Amniotic stem cell (primary cell): ENCODE results near the gene LY6G6F.

Experiments
- DNase-seq: peaks from one replicate; lab custom pipeline; 2025; lab: John Stamatoyannopoulos, UW

Gene LY6G6F, protein sequence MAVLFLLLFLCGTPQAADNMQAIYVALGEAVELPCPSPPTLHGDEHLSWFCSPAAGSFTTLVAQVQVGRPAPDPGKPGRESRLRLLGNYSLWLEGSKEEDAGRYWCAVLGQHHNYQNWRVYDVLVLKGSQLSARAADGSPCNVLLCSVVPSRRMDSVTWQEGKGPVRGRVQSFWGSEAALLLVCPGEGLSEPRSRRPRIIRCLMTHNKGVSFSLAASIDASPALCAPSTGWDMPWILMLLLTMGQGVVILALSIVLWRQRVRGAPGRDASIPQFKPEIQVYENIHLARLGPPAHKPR

DNA sequence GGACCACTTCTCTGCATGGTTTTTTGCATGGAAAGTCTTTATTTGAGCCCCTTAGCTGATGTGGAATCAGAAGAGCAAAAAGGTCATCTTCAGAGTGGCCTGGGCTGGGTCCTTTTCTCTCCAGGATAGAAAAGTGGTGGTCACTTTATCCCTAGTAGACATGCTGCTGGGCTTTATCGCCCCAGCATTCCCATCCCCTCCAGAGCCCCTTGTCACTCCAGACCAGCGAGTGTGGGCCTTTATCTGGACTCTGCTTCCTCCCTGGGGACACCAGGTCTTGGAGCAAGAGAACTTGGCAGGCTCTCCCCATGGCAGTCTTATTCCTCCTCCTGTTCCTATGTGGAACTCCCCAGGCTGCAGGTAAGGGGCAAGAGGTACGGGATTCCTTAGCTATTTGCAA is at the start of gene LY6G6F:
TSS of gene LY6G6F (plus strand) at position 268 of the 400 bp plus-strand sequence. CDS start at position 309, 41 bp downstream.
- no peak for DNase-seq

DNA sequence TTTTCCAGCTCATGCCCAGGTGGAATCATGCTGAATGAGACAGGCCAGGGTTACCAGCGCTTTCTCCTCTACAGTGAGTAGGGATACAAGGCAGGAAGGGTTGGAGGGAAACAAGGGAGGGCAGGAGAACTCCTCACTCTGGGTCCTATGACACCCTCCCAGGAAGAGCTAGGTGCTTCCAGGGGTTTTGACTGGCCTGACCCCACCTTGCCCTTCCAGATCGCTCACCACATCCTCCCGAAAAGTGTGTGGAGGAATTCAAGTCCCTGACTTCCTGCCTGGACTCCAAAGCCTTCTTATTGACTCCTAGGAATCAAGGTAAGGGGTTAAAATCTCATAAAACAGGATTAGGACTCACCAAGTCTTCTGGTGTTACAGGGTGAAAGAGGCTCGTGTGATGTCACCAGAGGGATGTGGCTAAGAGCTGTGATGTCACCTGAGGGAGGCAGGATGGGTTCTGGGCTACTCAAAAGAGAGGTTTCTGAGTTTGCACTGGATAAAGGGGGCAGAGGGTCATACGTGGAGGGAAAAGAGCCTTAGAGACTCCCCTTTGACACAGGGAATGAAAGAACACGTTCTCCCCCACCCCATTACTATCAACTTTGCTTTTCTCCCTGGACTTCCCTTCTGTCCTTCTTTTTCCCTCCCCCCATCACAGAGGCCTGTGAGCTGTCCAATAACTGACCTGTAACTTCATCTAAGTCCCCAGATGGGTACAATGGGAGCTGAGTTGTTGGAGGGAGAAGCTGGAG is 49.1 kb upstream of the LY6G6F start:
- no peak for DNase-seq

DNA sequence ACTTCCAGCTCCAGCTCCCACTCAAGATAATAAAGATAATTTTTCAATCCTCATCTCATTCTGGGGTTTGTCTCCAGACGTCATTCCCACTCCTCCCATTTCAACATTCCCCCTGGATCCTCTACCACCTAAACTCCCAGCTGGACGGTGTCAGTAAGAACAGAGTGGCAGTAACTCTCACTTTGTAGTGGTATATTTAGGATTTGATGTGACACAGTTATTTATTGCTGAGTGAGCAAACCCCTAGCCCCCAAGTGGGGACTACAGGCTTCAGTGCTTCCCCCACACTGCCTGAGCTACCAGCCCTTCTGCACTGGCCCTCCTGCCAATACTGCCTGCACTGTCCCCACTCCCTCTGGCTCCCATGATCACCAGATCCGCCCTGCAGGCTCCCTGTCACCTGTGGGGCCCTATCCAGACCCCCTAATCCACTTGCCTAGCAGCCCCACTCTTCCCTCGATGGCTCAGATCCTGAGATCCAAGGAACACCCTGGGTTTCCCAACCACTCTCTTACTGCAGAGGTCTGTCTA is 48.4 kb upstream of the LY6G6F start:
- no peak for DNase-seq

DNA sequence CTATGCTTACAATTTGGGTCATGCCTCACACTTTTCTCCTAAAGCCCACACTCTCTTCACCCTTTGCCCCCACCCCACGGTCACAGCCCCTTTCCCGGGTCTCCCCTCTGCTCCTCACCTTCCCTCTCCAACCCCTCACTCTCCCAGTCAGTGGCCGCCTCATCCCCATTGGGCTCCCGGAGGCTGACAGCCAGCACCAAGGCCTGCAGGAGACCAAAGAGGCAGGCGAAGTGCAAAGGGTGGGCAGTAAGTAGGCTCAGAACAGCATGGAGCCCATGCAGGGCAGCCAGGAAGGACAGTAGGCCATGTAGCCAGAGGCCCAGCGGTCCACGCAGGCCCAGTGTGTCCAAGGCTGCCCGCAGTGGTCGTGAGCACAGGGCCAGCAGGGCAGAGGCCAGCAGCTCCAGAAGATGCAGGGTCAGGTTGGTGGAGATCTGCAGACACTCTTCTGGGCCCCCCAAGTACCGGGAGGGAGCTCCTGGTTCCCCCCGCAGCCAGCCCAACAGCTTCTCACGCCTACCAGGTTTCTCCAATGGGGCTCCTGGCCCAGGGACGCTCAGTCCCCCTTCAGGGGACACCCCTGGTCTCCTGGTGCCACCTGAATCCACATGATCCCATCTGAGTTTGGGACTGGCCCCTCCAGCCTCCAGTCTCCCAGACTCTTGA is 47.5 kb upstream of the LY6G6F start:
- no peak for DNase-seq

DNA sequence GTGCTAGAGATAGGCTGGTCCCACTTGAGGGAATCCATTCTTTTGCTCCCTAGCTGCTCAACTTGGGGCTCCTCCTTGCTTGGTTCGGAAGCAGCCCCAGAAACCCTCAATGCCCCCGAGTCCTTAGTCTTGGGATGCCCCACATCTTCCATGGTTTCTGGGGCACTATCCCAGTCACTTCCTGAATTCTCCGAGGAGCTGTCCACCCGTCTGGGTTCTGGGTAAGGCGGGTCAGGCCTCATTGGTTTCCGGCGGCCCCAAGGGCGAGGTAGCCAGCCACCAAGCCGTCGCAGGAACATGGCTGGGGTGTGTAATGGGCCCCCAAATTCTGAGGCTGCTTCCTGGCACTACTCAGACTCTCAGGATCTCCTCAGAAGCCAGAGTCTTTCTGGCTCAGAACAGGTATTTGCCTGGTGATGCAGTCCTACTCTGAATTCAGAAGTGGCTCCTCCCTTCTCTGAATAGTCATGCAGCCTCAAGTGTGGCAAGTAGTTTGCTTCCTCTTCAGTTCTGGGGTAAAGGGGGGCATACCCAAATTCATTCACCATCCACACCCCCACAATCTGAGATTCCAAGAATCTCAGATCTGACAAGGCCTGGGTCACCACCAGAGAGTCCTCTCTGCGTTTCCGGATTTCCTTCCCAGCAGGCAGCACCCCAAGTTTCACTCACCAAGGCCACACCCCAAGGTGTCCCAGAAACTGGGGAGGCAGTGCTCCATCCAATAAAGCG is 46.9 kb upstream of the LY6G6F start:
- no peak for DNase-seq

DNA sequence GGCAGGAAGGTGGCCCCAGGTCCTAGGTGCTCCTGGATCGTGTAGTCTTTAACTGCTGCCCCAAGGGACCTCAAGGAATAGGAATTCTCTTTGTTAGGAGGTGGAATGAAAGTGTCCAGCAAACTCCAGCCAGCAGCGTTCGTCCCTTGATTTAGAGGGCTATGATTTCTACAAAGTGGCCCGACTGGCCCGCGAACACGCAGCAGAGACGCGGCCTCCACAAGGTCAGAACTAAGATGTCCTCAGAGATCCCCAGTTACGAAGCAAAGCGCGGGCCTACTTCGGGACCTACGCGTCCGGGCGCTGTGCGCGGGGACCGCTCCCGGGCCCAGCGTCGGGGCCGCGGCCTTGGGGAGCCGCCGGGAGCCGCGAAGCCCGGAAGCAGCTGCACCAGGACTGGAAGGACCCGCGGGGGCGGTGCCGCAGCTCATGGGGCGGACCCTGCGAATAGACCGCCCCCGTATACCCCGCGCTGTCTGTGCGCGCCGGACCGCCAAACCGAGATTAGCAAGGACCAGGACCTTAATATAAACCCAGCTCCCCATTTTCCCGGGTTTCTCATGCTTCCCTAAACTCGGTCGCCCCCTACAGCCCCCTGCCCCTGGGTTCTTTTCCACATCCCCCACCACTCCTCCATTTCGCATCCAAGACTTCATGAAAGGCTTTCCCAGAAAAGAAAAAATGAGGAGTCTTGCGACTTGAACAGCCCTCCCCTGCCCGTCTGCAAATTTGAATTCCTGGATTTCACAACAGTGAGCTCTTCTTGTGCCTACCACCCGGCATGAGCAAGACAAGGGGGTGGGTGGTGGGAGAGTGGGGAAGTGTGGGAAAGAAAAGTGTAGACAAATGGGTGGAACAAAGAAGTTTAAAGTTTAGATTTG is 46.0 kb upstream of the LY6G6F start, which contains the start of gene C6orf47:
TSS of gene C6orf47 (minus strand) at position 398 of the 881 bp plus-strand sequence. CDS start 831 bp downstream, outside the sequence.
- DNase-seq = peak; percentile 47

DNA sequence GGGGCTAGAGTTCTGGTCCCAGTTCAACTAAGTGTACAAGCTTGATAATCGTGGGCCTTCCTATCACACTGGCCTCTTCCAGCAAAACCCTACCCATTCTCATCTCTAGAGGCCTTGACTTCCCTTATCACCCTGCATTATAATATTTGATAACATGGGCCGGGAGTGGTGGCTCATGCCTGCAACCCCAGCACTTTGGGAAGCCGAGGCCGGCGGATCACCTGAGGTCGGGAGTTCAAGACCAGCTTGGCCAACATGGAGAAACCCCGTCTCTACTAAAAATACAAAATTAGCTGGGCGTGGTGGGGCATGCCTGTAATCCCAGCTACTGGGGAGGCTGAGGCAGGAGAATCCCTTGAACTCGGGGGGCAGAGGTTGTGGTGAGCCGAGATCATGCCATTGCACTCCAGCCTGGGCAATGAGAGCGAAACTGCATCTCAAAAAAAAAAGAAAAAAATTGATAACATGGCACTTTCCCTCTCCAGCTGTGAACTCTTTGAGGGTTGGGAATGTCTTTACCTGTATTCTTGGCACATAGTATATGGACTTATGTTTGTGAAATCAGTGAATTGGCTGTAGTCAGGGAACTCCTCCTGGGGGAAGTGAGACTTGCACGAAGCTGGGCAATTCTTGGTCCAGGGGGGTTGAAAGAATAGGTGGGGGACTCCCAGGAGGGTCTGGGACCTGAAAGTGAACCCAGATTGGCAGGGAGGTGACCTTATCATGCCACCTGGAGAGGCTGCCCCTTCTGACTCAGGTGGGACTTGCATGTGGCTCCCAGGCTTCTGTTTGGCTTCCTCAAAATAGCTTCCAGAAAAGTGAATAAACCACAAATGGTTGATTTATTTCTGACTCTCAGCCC is 45.2 kb upstream of the LY6G6F start:
- no peak for DNase-seq

DNA sequence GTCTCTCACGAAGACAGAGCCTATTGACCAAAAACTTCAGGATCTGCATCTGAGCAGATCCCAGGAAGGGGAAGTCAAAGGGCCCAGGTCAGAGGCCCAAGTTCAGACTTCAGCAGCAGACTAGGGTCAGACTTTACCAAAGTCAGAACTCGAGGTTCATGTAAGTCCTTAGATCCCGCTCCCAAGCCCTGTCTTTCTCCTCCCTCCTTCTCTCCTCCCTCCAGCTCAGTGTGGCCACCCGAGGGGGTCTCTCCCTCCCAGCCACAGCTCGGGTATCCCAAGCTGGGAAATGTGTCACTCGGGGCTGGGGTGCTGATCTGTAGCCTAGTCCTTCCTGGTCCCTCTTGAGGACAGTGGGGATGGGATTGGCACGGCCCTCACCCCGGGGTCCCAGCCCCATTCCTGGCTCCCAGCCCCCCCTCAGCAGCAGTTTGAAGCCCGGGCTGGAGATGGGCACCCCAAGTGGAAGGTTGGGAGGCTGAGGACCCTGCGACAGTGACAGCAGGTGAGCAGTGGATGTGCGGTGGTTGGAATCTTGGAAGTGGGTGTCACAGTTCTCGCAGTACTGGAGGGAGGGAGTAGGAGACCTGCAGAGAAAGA is 44.4 kb upstream of the LY6G6F start:
- DNase-seq = no peak

DNA sequence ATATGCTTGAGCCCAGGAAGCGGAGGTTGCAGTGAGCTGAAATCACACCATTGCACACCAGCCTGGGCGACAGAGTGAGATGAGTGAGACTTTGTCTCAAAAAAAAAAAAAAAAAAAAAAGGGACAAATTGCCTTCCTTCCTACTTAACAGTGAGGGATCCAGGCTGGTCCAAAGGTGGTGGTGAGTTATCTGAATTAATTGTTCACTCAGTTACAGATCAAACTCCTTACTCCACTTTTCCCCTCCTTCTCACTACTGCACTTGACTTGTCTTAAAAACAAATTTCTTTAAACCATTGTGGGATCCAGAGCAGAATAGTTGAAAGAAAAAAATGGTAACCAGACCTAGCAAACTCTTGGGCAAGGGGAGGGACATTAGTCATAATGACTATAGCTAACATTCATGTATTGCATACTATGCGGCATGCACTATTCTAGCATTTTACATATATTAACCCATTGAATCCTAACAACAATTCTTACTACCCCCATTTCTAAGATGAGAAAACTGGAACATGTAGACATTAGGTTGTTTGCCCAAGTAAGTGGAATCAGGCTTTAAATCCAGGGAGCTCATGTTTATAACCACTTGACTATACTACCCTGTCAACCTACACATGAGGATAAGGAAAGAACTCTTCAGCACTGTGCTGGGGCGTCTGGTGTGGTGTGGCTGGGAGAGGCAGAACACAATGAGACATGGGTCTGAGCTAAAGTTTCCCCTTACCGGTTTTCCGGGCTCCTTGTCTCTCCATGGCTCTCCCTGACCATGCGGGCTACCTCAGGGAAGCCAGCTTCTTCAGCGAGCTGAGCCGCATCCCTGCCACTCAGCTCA is 43.3 kb upstream of the LY6G6F start:
- no peak for DNase-seq

DNA sequence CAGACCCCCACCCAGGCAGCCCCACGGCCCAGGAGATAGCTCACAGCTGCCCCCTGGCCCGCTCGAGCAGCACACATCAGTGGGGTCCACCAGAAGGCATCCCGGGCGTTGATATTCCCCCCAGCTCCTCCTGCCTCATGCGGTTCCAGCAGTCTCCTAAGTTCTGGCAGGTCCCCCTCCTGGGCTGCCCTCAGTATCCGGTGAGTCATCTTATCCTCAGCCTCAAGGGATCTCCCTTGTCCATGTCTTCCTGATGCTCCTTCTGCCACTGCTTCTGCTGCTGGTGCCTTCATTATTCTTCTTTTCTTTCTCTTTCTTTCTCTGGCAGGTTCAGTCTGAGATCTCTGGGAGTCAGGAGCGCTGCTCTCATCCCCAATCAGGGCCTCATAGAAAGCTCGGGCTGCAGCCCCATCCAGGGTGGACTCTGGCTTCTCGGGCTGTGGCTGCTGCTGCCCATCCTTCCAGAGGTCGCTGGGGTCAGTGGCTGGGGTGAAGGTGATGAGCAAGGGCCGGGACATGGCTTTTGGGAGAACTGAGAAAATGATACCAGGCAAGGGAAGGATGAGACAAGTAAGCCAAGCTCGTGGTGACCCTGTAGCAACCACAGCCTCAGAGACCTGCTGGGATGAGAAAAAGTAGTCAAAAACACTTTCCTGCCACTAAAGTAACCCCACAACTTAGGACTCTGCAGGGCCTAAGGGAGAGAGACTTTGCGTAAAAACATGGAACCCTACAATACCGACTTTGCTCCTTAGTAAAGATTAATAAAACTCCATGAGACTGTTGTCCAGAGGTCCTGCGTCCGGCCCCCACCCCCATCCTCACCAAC is 42.5 kb upstream of the LY6G6F start:
- peak; percentile 47 for DNase-seq

DNA sequence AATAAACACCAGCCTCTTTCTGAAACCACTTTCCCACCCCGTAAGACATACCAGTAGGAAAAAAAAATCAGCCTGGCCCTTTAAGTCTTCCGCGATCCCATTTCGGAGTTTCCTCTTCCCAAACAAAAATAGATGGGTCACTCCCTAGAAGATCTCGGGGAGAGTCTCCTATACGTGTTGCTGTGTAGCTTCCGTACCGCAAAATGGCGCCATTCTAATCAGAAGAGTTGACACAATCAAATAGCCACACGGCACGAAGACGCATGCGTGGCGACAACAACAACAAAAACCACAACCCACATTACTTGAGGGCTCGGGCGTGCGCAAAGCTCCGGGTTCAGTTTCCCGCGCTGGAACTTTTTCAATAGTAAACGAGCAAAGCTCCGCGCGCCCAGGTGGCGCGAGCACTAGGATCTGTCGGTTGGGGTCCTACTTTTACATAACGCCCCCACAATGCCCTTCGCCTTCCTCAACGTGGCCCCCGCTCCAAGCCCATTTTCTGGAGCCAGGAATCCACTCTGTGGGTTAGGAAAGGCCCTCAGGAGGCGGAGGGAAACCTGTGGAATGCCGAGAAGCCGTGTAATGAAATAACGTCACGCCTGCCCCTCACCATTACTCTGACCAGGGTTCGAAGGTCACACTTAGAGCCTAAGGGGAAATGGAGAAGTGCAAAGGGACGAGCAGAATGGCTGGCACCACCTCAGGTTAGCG is 41.7 kb upstream of the LY6G6F start, which contains the start of gene GPANK1:
TSS of gene GPANK1 (minus strand) at position 208 of the 711 bp plus-strand sequence. CDS start 519 bp downstream, outside the sequence.
- DNase-seq = peak; percentile 79

DNA sequence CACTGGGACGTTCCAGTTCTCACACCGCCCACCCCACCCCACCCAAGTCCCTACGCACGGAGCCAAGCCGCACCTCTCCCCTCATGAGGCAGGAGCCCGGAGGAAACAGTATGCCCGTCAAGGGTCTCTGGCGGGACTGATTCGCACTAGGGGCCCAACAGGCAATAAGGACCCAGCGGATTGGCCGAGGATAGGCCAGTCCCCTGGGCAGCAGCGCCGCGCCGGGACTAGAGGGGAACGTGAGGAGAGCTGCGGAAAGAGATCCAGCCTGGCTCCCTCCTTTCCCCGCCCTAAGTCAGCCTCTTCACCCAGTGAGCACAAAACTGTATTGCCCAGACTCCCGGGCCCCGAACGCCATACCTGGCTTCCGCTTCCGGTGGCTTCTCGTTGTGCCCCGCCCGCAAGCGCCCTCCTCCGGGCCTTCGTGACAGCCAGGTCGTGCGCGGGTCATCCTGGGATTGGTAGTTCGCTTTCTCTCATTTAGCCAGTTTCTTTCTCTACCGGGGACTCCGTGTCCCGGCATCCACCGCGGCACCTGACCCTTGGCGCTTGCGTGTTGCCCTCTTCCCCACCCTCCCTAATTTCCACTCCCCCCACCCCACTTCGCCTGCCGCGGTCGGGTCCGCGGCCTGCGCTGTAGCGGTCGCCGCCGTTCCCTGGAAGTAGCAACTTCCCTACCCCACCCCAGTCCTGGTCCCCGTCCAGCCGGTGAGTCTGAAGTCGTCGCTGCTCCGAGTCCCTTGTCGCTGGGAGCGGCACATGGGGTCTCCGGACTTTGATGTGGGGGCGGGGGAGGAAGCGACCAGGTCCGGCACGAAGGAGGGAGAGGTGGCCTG is 40.9 kb upstream of the LY6G6F start, which contains the start of gene CSNK2B:
TSS of gene CSNK2B (plus strand) at position 580 of the 836 bp plus-strand sequence. CDS start 752 bp downstream, outside the sequence.
- DNase-seq = peak; percentile 97

DNA sequence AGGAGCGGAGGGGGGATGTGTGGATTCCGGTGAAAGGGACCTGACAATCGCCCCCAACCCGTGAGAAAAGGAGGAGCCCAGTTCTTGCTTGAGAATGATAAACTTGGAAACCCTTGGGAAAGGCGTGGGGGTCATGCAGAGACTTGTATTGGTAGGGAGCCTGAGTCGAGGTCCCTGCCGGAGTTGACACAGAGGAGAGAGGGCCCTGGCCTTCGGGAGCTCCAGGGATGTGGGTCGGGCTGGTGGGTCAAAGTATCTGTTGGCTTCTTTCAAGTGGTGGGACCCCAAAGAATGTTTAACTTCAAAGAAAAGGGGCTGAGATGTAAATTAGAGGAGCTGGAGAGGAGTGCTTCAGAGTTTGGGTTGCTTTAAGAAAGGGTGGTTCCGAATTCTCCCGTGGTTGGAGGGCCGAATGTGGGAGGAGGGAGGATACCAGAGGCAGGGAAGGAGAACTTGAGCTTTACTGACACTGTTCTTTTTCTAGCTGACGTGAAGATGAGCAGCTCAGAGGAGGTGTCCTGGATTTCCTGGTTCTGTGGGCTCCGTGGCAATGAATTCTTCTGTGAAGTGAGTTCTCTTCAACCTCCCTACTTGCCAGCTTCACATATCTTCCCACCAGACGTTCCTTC is 40.2 kb upstream of the LY6G6F start:
- no peak for DNase-seq

DNA sequence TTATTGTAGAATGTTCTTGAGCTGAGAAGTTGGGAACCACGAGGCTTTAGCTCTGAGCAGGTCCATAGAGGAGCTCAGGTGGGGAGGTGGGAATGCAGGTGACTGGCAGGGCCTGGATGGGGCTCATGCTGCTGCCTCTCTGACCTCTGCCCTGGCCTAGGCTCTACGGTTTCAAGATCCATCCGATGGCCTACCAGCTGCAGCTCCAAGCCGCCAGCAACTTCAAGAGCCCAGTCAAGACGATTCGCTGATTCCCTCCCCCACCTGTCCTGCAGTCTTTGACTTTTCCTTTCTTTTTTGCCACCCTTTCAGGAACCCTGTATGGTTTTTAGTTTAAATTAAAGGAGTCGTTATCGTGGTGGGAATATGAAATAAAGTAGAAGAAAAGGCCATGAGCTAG is 37.0 kb upstream of the LY6G6F start, which contains the start of gene LY6G5B:
TSS of gene LY6G5B (plus strand) at position 301 of the 400 bp plus-strand sequence. CDS start 975 bp downstream, outside the sequence.
- no peak for DNase-seq

DNA sequence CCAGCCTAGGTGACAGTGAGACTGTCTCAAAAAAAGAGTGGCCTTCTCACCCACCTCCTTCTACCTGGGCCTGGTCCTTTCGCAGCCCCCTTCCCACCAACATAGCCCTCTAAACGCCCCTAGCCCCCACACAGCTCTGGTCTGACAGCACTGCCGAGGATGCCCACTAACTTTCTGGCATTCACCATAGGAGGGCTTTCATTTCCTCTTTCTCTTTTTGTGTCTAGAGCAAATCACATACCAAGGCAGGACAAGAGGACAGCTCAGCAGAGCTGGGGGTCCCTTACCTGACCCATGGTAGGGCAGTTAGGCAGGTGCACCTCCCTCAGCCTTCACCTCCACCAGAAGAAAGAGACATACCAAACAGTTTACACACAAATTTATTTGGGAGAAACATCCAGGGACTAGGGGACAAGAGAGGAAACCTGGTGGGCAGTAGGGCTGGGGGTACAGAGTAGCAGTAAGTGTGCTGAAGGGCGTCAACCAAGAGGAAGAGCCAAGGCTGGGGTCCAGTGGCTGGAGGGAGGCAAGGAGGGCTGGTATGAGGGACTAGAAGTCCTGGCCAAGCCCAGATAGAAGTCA is 30.3 kb upstream of the LY6G6F start:
- no peak for DNase-seq
